Hematopoietic multipotent progenitor cell treated with erythropoietin and hydrocortisone succinate and interleukin-3 and kit ligand, for 8 days (in vitro differentiated cells): Measurements from ENCODE around the gene TEX2.
"Not testable (repeated sequence)": the region's sequence is repeated elsewhere in the genome, so short reads cannot be mapped to it uniquely, and the experiment has no call there.

ENCODE experiments used
- DNase-seq: peaks from one replicate; pipeline ENCODE4 v3.0.0-alpha.2; 2015

Gene TEX2

GRCh38 chr17:64133546-64134215 lies 129.4 kb downstream of the TEX2 start:
- DNase-seq: peak; percentile 84

- DNase-seq: no peak
Measured at GRCh38 chr17:64131606-64132270, 131.3 kb downstream of the TEX2 start.

- DNase-seq: no peak
Measured at GRCh38 chr17:64130559-64131001, 132.5 kb downstream of the TEX2 start.

GRCh38 chr17:64129765-64130558 lies 133.1 kb downstream of the TEX2 start, which contains the start of gene ERN1:
Gene ERN1 (minus strand): TSS chr17:64130144. CDS start chr17:64130029, 115 bp downstream.
- peak; percentile 87 for DNase-seq

- no peak for DNase-seq
Measured at GRCh38 chr17:64129515-64129764, 133.6 kb downstream of the TEX2 start.

- peak; percentile 35 for DNase-seq
Measured at GRCh38 chr17:64128787-64129514, 134.1 kb downstream of the TEX2 start.

- DNase-seq: no peak
Measured at GRCh38 chr17:64126918-64127317, 136.1 kb downstream of the TEX2 start.

- no peak for DNase-seq
Measured at GRCh38 chr17:64125937-64126336, 137.1 kb downstream of the TEX2 start.

- DNase-seq: no peak
Measured at GRCh38 chr17:64124609-64125008, 138.5 kb downstream of the TEX2 start.

- DNase-seq: no peak
Measured at GRCh38 chr17:64123114-64123513, 139.9 kb downstream of the TEX2 start.

- DNase-seq: not testable (repeated sequence)
Measured at GRCh38 chr17:64120972-64121786, 141.9 kb downstream of the TEX2 start.

- DNase-seq: no peak
Measured at GRCh38 chr17:64120159-64120810, 142.8 kb downstream of the TEX2 start.

- DNase-seq: peak; percentile 78
Measured at GRCh38 chr17:64117981-64118979, 144.8 kb downstream of the TEX2 start.

GRCh38 chr17:64115822-64116534 lies 147.1 kb downstream of the TEX2 start:
- no peak for DNase-seq

GRCh38 chr17:64115043-64115698 lies 147.9 kb downstream of the TEX2 start:
- no peak for DNase-seq

GRCh38 chr17:64113006-64113405 lies 150.1 kb downstream of the TEX2 start:
- no peak for DNase-seq

GRCh38 chr17:64111831-64112230 lies 151.2 kb downstream of the TEX2 start:
- no peak for DNase-seq

- DNase-seq: peak; percentile 65
Measured at GRCh38 chr17:64110379-64111152, 152.5 kb downstream of the TEX2 start.
